HepG2 (cell line): ENCODE results near the gene MYO19. TPM values are rescaled to one million over a fixed set of nuclear protein-coding genes. Genes with fewer than 3 reads are reported as not detected.

Experiments used
- BCL3 ChIP-seq: sonication (generic); formaldehyde crosslinking; IDR thresholded peaks from 2 replicates; pipeline ENCODE4 v1.5.1; 2020; ENCODE audit warnings: mild to moderate bottlenecking, missing genetic modification reagents, moderate library complexity
- DRAP1 ChIP-seq: IDR thresholded peaks from 2 replicates; pipeline ENCODE4 v1.6.1; 2016; ENCODE audit warnings: missing genetic modification reagents, missing compliant biosample characterization
- FOXC1 ChIP-seq: sonication (generic); formaldehyde crosslinking; IDR thresholded peaks from 2 replicates; pipeline ENCODE4 v1.8.0; 2022; ENCODE audit warnings: mild to moderate bottlenecking, missing genetic modification reagents, borderline replicate concordance
- GLI4 ChIP-seq: sonication (generic); formaldehyde crosslinking; IDR thresholded peaks from 2 replicates; pipeline ENCODE4 v1.5.1; 2020; ENCODE audit warnings: missing genetic modification reagents, mild to moderate bottlenecking, moderate library complexity, borderline replicate concordance
- HNRNPK ChIP-seq: fragments of 200-400 bp; formaldehyde crosslinking; IDR thresholded peaks from 2 replicates; pipeline ENCODE4 v1.6.1; 2018; ENCODE audit warnings: low read length, low read depth, moderate library complexity, mild to moderate bottlenecking; ENCODE audit not compliant: poor library complexity, severe bottlenecking
- KDM3A ChIP-seq: IDR thresholded peaks from 2 replicates; pipeline ENCODE4 v1.6.1; 2018; ENCODE audit warnings: low read depth, missing compliant biosample characterization
- LCORL ChIP-seq, 2 experiments: fragments of 450-650 bp in 1 of 2; sonication (generic) in 1 of 2; formaldehyde crosslinking in 1 of 2; IDR thresholded peaks; 2 replicates each; pipeline versions ENCODE4 v1.5.0 to v1.6.1; 2017 to 2020; ENCODE audit warnings: antibody characterized with exemption in 1 of 2, missing genetic modification reagents in 1 of 2
- NFE2L2 ChIP-seq: fragments of 150-350 bp; IDR thresholded peaks from 2 replicates; pipeline ENCODE4 v1.6.1; 2014; ENCODE audit warnings: low read length
- NFKBIZ ChIP-seq: IDR thresholded peaks from 2 replicates; pipeline ENCODE4 v1.6.1; 2018; ENCODE audit warnings: missing genetic modification reagents, missing compliant biosample characterization
- REXO4 ChIP-seq: sonication (generic); formaldehyde crosslinking; IDR thresholded peaks from 2 replicates; pipeline ENCODE4 v1.8.0; 2022; ENCODE audit warnings: missing genetic modification reagents, mild to moderate bottlenecking, borderline replicate concordance
- SKI ChIP-seq: fragments of 450-650 bp; IDR thresholded peaks from one replicate; pipeline ENCODE4 v1.6.1; 2018; ENCODE audit warnings: mild to moderate bottlenecking; ENCODE audit not compliant: partially characterized antibody
- SPEN ChIP-seq: sonication (generic); formaldehyde crosslinking; IDR thresholded peaks from 2 replicates; pipeline ENCODE4 v1.5.1; 2020; ENCODE audit warnings: low read depth, mild to moderate bottlenecking, missing genetic modification reagents
- ZFP36L2 ChIP-seq: sonication (generic); formaldehyde crosslinking; IDR thresholded peaks from 2 replicates; pipeline ENCODE4 v1.4.0; 2020; ENCODE audit warnings: missing genetic modification reagents
- ZNF101 ChIP-seq: sonication (generic); formaldehyde crosslinking; IDR thresholded peaks from 2 replicates; pipeline ENCODE4 v1.4.0; 2020; ENCODE audit warnings: mild to moderate bottlenecking, low read depth, missing genetic modification reagents, borderline replicate concordance
- ZNF432 ChIP-seq: sonication (generic); formaldehyde crosslinking; IDR thresholded peaks from 2 replicates; pipeline ENCODE4 v1.5.0; 2020; ENCODE audit warnings: missing genetic modification reagents, mild to moderate bottlenecking, borderline replicate concordance
- ZNF513 ChIP-seq: sonication (generic); formaldehyde crosslinking; conservative IDR thresholded peaks from 2 replicates; pipeline ENCODE4 v1.5.0; 2020; ENCODE audit warnings: missing genetic modification reagents
- ZNF598 ChIP-seq: sonication (generic); formaldehyde crosslinking; IDR thresholded peaks from 2 replicates; pipeline ENCODE4 v1.5.1; 2020; ENCODE audit warnings: mild to moderate bottlenecking, missing genetic modification reagents, borderline replicate concordance
- ZNF768 ChIP-seq: sonication (generic); formaldehyde crosslinking; IDR thresholded peaks from 2 replicates; pipeline ENCODE4 v1.4.0; 2020; ENCODE audit warnings: missing genetic modification reagents
- polyA plus RNA-seq, 8 experiments: library from polyadenylated mRNA; depleted of rRNA in 3 of 8; stranded (reverse) in 7 of 8; unstranded in 1 of 8; fragments of >200 nt; fragmentation: Illumina TruSeq in 4 of 8; extraction: Trizol in 4 of 8; gene quantifications; 2 replicates each; pipeline versions ENCODE4 v1.2.1 to v1.2.3, GENCODE V29; 2011 to 2016; ENCODE audit warnings: low read depth in 4 of 8, missing spikeins in 1 of 8, mixed read lengths in 1 of 8; ENCODE audit not compliant: insufficient read depth in 1 of 8
- total RNA-seq, 5 experiments: library from RNA; depleted of rRNA; stranded (reverse); fragments of >200 nt; fragmentation: Illumina TruSeq; extraction: Trizol; gene quantifications; 2 replicates each; pipeline ENCODE4 v1.2.3, GENCODE V29; 2016; ENCODE audit warnings: low read depth in 1 of 5
- TF ChIP-seq, protein P1 (sequence below): sonication (generic); formaldehyde crosslinking; conservative IDR thresholded peaks from 2 replicates; pipeline ENCODE4 v1.4.0; 2020; ENCODE audit warnings: missing genetic modification reagents
- TF ChIP-seq, protein P2 (sequence below): sonication (generic); formaldehyde crosslinking; IDR thresholded peaks from 2 replicates; pipeline ENCODE4 v1.8.1; 2023; ENCODE audit warnings: mild to moderate bottlenecking, missing genetic modification reagents
- TF ChIP-seq, protein P3 (sequence below): sonication (generic); formaldehyde crosslinking; IDR thresholded peaks from 2 replicates; pipeline ENCODE4 v1.8.1; 2023; ENCODE audit warnings: mild to moderate bottlenecking, missing genetic modification reagents, borderline replicate concordance

Gene MYO19
- total and polyA plus RNA-seq, 2 of the 13 experiments (the other 11 are each of a cell fraction or from before 2014, with no cell fraction given) = 75.7 to 82.3 TPM

GRCh38 chr17:36545465-36546417, 11.1 kb upstream of the MYO19 start (continued):
- peak; percentile 47; the same call in 1 of the 2 replicates for TF ChIP-seq FOXC1 (CRISPR knock-in tag)
- TF ChIP-seq KDM3A (CRISPR knock-in tag) = peak; percentile 52; the same call in 1 of the 2 replicates
- peak; percentile 70 for TF ChIP-seq ZNF768 (CRISPR knock-in tag)
- TF ChIP-seq NFKBIZ (CRISPR knock-in tag) = no peak; the same call in 1 of the 2 replicates
- TF ChIP-seq ZNF513 (CRISPR knock-in tag) = no peak
- TF ChIP-seq REXO4 (CRISPR knock-in tag) = no peak
- TF ChIP-seq HNRNPK = peak; percentile 79
- TF ChIP-seq ZNF432 (CRISPR knock-in tag) = no peak
- TF ChIP-seq LCORL (IDR thresholded peaks at IDR 0.05) = no peak
- peak; percentile 12; the same call in 1 of the 2 replicates for TF ChIP-seq LCORL (CRISPR knock-in tag; IDR thresholded peaks at IDR 0.05)
- TF ChIP-seq SPEN = peak; percentile 89
- peak; percentile 35; the same call in 1 of the 2 replicates for TF ChIP-seq ZNF598 (CRISPR knock-in tag)
- peak; percentile 65 for TF ChIP-seq SKI
- TF ChIP-seq GLI4 (CRISPR knock-in tag) = 0 out of 2 replicates have a peak, but pooled peaks have one; percentile 34
- no peak for TF ChIP-seq ZFP36L2
- TF ChIP-seq, protein P1, sequence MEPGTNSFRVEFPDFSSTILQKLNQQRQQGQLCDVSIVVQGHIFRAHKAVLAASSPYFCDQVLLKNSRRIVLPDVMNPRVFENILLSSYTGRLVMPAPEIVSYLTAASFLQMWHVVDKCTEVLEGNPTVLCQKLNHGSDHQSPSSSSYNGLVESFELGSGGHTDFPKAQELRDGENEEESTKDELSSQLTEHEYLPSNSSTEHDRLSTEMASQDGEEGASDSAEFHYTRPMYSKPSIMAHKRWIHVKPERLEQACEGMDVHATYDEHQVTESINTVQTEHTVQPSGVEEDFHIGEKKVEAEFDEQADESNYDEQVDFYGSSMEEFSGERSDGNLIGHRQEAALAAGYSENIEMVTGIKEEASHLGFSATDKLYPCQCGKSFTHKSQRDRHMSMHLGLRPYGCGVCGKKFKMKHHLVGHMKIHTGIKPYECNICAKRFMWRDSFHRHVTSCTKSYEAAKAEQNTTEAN (CRISPR knock-in tag) = no peak; the same call in 1 of the 2 replicates
- TF ChIP-seq BCL3 (CRISPR knock-in tag) = no peak; the same call in 1 of the 2 replicates
- peak; percentile 55; the same call in 1 of the 2 replicates for TF ChIP-seq DRAP1
- TF ChIP-seq, protein P2, sequence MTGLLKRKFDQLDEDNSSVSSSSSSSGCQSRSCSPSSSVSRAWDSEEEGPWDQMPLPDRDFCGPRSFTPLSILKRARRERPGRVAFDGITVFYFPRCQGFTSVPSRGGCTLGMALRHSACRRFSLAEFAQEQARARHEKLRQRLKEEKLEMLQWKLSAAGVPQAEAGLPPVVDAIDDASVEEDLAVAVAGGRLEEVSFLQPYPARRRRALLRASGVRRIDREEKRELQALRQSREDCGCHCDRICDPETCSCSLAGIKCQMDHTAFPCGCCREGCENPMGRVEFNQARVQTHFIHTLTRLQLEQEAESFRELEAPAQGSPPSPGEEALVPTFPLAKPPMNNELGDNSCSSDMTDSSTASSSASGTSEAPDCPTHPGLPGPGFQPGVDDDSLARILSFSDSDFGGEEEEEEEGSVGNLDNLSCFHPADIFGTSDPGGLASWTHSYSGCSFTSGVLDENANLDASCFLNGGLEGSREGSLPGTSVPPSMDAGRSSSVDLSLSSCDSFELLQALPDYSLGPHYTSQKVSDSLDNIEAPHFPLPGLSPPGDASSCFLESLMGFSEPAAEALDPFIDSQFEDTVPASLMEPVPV (CRISPR knock-in tag) = peak; percentile 92
- TF ChIP-seq, protein P3, sequence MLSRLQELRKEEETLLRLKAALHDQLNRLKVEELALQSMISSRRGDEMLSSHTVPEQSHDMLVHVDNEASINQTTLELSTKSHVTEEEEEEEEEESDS = peak; percentile 21; the same call in 1 of the 2 replicates
- TF ChIP-seq ZNF101 (CRISPR knock-in tag) = no peak
- no peak for TF ChIP-seq NFE2L2
